GM23248 (cell line): ENCODE data around the gene KDELR1.

Experiments
- EZH2 ChIP-seq: fragments of 200-600 bp; sonication (generic); IDR thresholded peaks from 2 replicates; pipeline ENCODE4 v1.6.1; 2018; ENCODE audit warnings: antibody characterized with exemption, mild to moderate bottlenecking; ENCODE audit not compliant: insufficient read depth, poor library complexity, severe bottlenecking
- EZH2phosphoT487 ChIP-seq: fragments of 200-600 bp; sonication (generic); IDR thresholded peaks from 2 replicates; pipeline ENCODE4 v1.6.1; 2018; ENCODE audit warnings: antibody characterized with exemption, moderate library complexity, mild to moderate bottlenecking, low read depth; ENCODE audit not compliant: insufficient read depth

DNA sequence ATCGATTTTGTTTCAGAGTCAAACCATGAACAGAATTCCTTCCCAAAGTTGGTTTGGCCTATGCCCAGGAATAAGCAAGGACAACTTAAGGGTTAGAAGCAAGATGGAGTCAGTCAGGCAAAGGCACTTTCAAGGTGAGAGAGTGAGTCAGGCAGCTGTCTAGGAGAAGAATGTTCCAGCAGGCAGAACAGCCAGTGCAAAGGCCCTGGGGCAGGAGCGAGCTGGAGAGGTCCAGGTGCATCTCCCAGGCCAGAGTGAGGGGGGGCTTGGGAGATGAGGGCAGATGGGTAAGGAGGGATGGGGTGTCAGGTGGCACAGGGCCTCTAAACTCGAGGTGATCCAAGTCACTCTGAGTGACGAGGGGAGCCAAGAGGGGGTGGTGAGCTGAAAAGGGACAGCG lies 45.2 kb upstream of the KDELR1 start:
- TF ChIP-seq EZH2 (no peak), EZH2phosphoT487 (no peak)
